Measurements from ENCODE around the gene TEKT5. TPM values are rescaled to one million over a fixed set of nuclear protein-coding genes. Genes with fewer than 3 reads are reported as not detected.

The TEKT5 gene
- total RNA-seq, 1 donor from 2014 or later = 1.0 TPM

DNA sequence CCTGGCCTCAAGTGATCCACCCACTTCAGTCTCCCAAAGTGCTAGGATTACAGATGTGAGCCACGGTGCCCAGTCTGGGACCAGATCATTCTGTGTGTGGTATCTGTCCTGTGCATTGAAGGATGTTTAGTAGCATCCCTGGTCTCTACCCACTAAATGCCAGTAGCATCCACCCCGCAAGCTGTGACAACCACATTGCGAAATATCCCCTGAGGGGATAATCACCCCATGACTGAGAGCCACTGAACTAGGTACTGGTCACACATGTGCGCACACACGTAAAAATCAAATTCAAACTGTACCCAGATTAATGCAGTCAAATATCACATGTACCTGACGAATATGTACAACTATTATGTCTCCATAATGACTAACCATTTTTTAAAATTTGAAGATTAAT lies 35.8 kb downstream of the TEKT5 start:
- Mint-ChIP-seq H3K4me3 (no peak overlapping the region), H3K27ac (no peak overlapping the region)
- no peak for DNase-seq (ENCODE audit: low spot score in 2 of 2, unreplicated experiment in 2 of 2)

GRCh38 chr16:10657925-10658324 lies 36.8 kb downstream of the TEKT5 start:
- Mint-ChIP-seq H3K27ac (no peak overlapping the region), H3K4me1 (no peaks in the 10 kb centered on the region), H3K27me3 (ENCODE audit: low read depth) (peaks cover 2% of the 10 kb centered on the region), H3K4me3 (no peak overlapping the region), H3K36me3 (no peaks in the 10 kb centered on the region), H3K9me3 (peaks cover 7% of the 10 kb centered on the region)
- DNase-seq (ENCODE audit: low spot score in 2 of 2, unreplicated experiment in 2 of 2) = no peak
- TF ChIP-seq CTCF (IDR thresholded peaks at IDR 0.05; ENCODE audit: unreplicated experiment) = no peak

More for the DNA sequence above, 35.8 kb downstream of the TEKT5 start:
- H3K36me3 Mint-ChIP-seq = no peaks in the 10 kb centered on the region
- peaks cover 7% of the 10 kb centered on the region for H3K9me3 Mint-ChIP-seq
- no peaks in the 10 kb centered on the region for H3K4me1 Mint-ChIP-seq
- no peak for TF ChIP-seq CTCF (IDR thresholded peaks at IDR 0.05; ENCODE audit: unreplicated experiment)
- H3K27me3 Mint-ChIP-seq (ENCODE audit: low read depth) = peaks cover 3% of the 10 kb centered on the region

GRCh38 chr16:10656618-10657017 lies 38.1 kb downstream of the TEKT5 start:
- Mint-ChIP-seq H3K36me3 (no peaks in the 10 kb centered on the region), H3K4me3 (no peak overlapping the region), H3K9me3 (no peaks in the 10 kb centered on the region), H3K27ac (no peak overlapping the region), H3K27me3 (ENCODE audit: low read depth) (no peaks in the 10 kb centered on the region), H3K4me1 (no peaks in the 10 kb centered on the region)
- TF ChIP-seq CTCF (IDR thresholded peaks at IDR 0.05; ENCODE audit: unreplicated experiment) = no peak
- DNase-seq (ENCODE audit: low spot score in 2 of 2, unreplicated experiment in 2 of 2) = no peak

DNA sequence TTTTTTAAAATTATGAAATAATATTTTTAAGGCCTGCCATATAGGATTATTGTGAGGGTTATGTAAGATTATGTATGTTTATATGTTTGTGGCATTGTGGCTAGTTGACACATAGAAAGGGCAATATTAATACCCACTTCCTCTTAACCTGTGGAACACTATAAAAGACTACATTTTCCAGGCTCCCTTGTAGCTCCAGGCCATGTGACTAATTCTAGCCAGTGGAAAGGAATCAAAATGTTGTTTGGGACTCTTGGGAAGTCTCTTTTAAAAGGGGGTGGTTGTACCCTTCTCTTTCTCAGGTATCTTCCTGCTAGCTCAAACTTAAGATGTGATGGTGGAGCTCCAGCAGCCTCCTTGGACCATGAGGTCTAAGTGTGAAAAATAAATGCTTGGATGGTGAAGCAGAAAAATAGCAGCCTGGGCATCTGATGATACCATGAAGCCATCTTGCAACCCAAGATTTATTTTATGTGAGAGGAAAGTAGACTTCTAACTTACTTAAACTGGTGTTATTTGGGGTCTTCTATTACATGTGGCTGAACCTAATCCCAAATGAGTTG lies 39.2 kb downstream of the TEKT5 start:
- no peaks in the 10 kb centered on the region for H3K36me3 Mint-ChIP-seq
- TF ChIP-seq CTCF (IDR thresholded peaks at IDR 0.05; ENCODE audit: unreplicated experiment) = no peak
- DNase-seq (ENCODE audit: low spot score in 2 of 2, unreplicated experiment in 2 of 2) = no peak
- no peak overlapping the region for H3K4me3 Mint-ChIP-seq
- H3K9me3 Mint-ChIP-seq = no peaks in the 10 kb centered on the region
- no peak overlapping the region for H3K27ac Mint-ChIP-seq
- no peaks in the 10 kb centered on the region for H3K4me1 Mint-ChIP-seq
- no peaks in the 10 kb centered on the region for H3K27me3 Mint-ChIP-seq (ENCODE audit: low read depth)

GRCh38 chr16:10654592-10655414 lies 39.9 kb downstream of the TEKT5 start:
- no peak for TF ChIP-seq CTCF (IDR thresholded peaks at IDR 0.05; ENCODE audit: unreplicated experiment)
- Mint-ChIP-seq H3K27ac (no peak overlapping the region), H3K36me3 (no peaks in the 10 kb centered on the region), H3K4me1 (no peaks in the 10 kb centered on the region), H3K9me3 (no peaks in the 10 kb centered on the region), H3K4me3 (no peak overlapping the region), H3K27me3 (ENCODE audit: low read depth) (no peaks in the 10 kb centered on the region)
- DNase-seq (ENCODE audit: low spot score in 2 of 2, unreplicated experiment in 2 of 2) = no peak
